C4-2B (cell line): ENCODE data around the gene FRMD4A.

ENCODE experiments used
- H3K27ac ChIP-seq: fragments of 450-650 bp; 2 replicates; pipeline ENCODE4 v1.5.1; 2017
- ZFX ChIP-seq: fragments of 450-650 bp; IDR thresholded peaks from 2 replicates; pipeline ENCODE4 v1.6.1; 2017
- TF ChIP-seq, protein P1 (sequence below): fragments of 450-650 bp; conservative IDR thresholded peaks from 2 replicates; pipeline ENCODE4 v1.5.1; 2017; ENCODE audit warnings: mild to moderate bottlenecking

The FRMD4A gene

DNA sequence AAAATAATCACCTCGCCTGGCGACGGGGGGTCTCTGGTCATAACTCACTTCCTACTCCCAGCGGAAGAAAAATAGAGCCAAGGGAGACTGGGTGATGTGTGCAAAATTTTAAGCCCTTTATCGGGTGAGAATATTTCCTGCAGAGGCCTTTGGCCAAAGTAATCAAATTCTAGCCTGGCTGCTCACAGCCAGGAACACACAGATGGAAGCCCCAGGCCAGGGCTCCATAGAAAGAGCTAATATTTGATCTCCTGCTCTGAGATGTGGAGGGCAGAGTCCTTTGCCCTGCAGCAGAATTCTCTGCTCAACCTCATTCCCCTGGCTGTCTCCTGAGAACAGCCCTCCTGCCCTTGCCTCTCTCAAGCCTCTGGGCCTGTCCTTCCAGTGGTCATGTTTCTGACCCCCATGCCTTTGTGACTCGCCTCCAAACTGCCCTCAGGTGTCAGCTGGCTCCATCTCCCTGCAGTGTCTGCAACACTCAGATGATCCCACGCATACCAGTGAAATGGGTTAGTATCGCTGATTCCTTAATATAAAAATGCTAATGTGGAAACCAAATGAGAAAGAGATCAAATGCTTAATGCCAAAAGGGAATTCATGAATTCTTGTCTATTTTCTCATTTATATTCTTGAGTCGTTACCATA is 34.5 kb downstream of the FRMD4A start:
- TF ChIP-seq, protein P1, sequence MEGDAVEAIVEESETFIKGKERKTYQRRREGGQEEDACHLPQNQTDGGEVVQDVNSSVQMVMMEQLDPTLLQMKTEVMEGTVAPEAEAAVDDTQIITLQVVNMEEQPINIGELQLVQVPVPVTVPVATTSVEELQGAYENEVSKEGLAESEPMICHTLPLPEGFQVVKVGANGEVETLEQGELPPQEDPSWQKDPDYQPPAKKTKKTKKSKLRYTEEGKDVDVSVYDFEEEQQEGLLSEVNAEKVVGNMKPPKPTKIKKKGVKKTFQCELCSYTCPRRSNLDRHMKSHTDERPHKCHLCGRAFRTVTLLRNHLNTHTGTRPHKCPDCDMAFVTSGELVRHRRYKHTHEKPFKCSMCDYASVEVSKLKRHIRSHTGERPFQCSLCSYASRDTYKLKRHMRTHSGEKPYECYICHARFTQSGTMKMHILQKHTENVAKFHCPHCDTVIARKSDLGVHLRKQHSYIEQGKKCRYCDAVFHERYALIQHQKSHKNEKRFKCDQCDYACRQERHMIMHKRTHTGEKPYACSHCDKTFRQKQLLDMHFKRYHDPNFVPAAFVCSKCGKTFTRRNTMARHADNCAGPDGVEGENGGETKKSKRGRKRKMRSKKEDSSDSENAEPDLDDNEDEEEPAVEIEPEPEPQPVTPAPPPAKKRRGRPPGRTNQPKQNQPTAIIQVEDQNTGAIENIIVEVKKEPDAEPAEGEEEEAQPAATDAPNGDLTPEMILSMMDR, result no peak
- TF ChIP-seq ZFX, result no peak
- H3K27ac ChIP-seq, result no peak overlapping the region

DNA sequence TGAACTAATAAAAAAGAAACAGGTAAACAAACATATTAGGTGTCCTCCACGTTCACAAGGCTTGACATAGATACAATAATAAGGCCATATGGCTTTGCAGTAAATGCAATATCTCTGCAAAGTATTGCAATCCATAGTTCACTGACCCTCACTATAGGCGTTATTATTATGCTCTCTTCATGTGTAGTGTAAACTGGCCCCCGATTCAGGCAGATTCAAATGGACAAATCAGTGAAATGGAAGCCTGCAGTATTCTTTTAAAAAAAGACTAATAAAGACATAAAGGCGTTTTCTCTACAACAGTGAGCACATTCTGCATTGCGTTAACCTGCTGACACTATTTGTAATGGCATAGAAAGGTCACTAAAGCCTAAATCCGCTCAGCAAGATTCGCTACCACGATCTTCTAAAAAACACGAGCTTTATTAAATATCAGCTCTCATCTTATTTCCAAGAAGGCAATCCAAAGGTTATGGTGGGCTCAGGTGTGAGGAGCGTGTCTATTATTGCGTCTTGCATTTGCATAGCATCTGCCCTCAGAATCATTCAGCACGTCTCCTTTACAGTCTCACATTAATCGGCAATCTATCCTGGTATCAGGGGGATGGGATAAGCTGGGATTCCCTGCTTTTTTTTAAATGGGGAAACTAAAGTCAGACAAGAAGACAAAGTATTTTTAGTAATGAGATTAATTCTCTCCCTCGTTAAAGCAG is 36.2 kb downstream of the FRMD4A start:
- TF ChIP-seq ZFX, result no peak
- TF ChIP-seq, protein P1, result no peak
- H3K27ac ChIP-seq, result no peak overlapping the region

DNA sequence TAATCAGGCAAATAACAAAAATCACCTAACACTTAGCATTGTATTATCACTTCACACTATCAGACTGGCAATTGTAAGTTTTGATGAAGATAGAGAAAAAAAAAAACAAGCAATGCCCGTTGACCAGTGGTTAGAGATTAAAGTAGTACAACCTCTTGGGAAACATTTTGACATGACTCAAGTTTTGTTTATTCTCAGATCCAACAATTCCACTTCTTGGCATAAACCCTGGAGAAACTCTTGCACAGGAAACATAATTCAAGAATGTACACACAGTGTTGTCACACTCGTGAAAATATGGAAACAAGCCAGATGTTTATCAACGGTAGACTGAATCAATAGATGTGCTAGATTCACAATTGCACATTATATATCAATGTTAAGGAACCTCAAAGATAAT is 37.2 kb downstream of the FRMD4A start:
- no peak overlapping the region for H3K27ac ChIP-seq
- TF ChIP-seq ZFX, result no peak
- TF ChIP-seq, protein P1, result no peak

DNA sequence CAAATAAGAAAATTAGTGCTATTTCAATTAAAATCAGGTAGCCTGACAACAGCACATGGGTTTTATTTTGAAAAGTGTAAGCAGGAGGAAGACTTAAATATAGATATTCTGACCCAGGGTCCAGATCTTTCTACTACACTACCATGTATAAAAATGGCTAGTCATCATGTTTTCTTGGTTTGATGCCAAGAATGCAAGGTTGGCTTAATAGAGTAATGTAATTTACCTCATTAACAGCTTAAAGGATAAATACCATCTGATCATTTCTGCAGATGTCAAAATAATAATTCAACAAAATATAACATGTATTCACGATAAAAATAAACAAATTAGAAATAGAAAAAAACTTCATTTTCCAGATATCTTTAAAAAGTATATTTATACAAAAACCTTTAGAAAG is 39.4 kb downstream of the FRMD4A start:
- TF ChIP-seq, protein P1, result no peak
- no peak for TF ChIP-seq ZFX
- no peak overlapping the region for H3K27ac ChIP-seq

DNA sequence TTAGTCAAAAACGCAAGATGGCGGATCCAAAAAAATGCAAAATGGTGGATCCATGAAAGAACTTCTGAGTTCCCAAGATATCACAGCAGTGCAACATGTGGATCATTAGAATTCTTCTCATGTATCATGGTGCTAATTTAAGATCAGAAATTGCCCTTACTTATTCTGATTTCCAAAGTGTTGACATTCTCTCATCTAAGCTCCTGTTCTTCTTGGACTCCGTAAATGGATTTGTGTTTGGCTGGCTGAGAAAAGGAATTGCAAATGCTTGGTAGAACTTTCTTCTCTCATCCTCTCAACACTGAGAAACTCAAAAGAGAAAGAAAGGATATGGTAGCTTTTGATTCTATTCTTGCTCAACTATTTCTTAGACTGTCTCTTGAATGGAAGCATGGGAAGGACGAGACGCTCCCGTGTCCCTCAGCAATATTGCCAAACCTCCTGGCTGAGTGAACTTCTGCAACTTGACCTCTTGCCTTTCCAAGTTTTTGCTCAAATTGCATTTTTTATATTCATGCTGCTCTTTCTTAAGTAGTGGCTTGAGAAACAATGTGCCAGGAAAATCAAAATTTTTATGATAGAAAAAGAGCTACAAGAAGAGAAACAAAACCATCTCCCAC is 44.7 kb downstream of the FRMD4A start:
- TF ChIP-seq ZFX, result no peak
- TF ChIP-seq, protein P1, result no peak
- H3K27ac ChIP-seq, result no peak overlapping the region

DNA sequence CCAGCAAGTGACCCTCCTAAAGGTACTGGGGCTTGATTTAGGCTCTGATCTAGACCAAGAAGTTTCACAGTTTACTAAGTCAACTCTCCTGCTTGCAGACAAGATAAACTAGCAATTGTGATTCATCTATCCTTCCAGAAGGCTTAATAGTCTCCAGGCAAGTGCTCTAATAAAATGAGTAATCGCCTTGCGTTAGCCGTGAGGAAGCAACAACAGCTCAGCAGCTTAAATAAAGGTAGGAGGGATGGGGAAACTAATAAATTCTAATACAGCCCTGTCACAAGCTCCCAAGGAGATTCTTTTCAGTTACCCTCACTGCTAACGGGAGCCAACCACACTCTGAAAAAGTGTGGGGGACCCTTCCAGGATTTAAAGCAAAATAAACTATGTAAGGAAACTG is 48.4 kb downstream of the FRMD4A start:
- no peak overlapping the region for H3K27ac ChIP-seq
- TF ChIP-seq ZFX, result no peak
- TF ChIP-seq, protein P1, result no peak

DNA sequence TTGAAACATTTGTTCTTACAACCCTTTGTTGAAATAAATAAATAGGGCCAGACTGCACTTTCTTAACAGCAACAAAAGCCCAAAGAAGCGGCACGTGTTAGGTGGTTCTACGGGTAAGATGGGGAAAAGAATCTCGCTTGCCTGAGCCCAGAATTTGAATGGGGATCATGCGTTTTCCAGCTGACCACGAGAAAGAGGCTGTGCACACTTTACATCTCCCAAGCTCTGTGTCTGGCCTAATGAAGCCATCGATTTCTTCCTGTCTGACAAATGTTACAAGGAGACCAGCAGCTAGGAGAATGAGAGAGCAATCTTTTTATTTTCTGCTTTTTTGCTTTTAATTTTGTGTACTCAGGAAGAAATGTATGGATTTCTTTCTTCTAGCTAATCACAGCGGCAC is 52.2 kb downstream of the FRMD4A start:
- no peak overlapping the region for H3K27ac ChIP-seq
- TF ChIP-seq ZFX, result no peak
- TF ChIP-seq, protein P1, result no peak
